Activated CD4-positive, alpha-beta T cell treated with anti-CD3 and anti-CD28 coated beads for 4 hours (primary cell): ENCODE results near the gene TGFB1I1.
"Not testable (repeated sequence)": the region's sequence is repeated elsewhere in the genome, so short reads cannot be mapped to it uniquely, and the experiment has no call there.

ENCODE experiments used
- DNase-seq, 2 donors: peaks; one replicate each; pipeline ENCODE4 v3.0.0-alpha.2; 2020

TGFB1I1 gene

GRCh38 chr16:31473264-31473984 is 1.5 kb downstream of the TGFB1I1 start:
- no peak for DNase-seq

GRCh38 chr16:31474173-31474714 is 2.3 kb downstream of the TGFB1I1 start:
- DNase-seq = no peak

- no peak for DNase-seq
Measured at GRCh38 chr16:31474773-31475738, 3.1 kb downstream of the TGFB1I1 start.

- DNase-seq = no peak
Measured at GRCh38 chr16:31475946-31476302, 4.0 kb downstream of the TGFB1I1 start.

GRCh38 chr16:31476303-31477219 is 4.6 kb downstream of the TGFB1I1 start:
- peak; percentile 93 to 94 for DNase-seq

- peak in 1 of 2 donors; percentile 33 for DNase-seq
Measured at GRCh38 chr16:31477220-31478216, 5.6 kb downstream of the TGFB1I1 start.

- DNase-seq = no peak
Measured at GRCh38 chr16:31478956-31479355, 7.0 kb downstream of the TGFB1I1 start.

GRCh38 chr16:31479751-31480150 is 7.8 kb downstream of the TGFB1I1 start:
- DNase-seq = no peak

- no peak for DNase-seq
Measured at GRCh38 chr16:31480851-31481536, 9.0 kb downstream of the TGFB1I1 start.

- no peak for DNase-seq
Measured at GRCh38 chr16:31483081-31483480, 11.1 kb downstream of the TGFB1I1 start, which contains the start of gene SLC5A2. SLC5A2 (plus strand) TSS chr16:31483123; CDS start chr16:31483137, 14 bp downstream.

GRCh38 chr16:31484048-31484447 is 12.1 kb downstream of the TGFB1I1 start:
- DNase-seq = not testable (repeated sequence)

GRCh38 chr16:31484491-31485171 is 12.7 kb downstream of the TGFB1I1 start:
- no peak for DNase-seq

- no peak for DNase-seq
Measured at GRCh38 chr16:31485571-31485970, 13.6 kb downstream of the TGFB1I1 start.

- DNase-seq = no peak
Measured at GRCh38 chr16:31486045-31486444, 14.1 kb downstream of the TGFB1I1 start.

GRCh38 chr16:31487071-31487719 is 15.2 kb downstream of the TGFB1I1 start:
- DNase-seq = no peak

GRCh38 chr16:31487720-31488467 is 15.9 kb downstream of the TGFB1I1 start:
- peak; percentile 69 for DNase-seq

- DNase-seq = no peak
Measured at GRCh38 chr16:31488468-31489297, 16.7 kb downstream of the TGFB1I1 start.

- no peak for DNase-seq
Measured at GRCh38 chr16:31489298-31489564, 17.3 kb downstream of the TGFB1I1 start.
